Thymus (tissue), 11 donors: ENCODE results near the gene OR7G2. TPM values are rescaled to one million over a fixed set of nuclear protein-coding genes. Genes with fewer than 3 reads are reported as not detected.
"Not testable (repeated sequence)": the region's sequence is repeated elsewhere in the genome, so short reads cannot be mapped to it uniquely, and the experiment has no call there.

Source experiments
- DNase-seq, 9 donors: peaks; one replicate each; pipeline ENCODE4 v3.0.0-alpha.2; 2013; ENCODE audit warnings: low spot score in 9 of 9, low read depth in 6 of 9, missing footprints in 1 of 9
- H3K27ac ChIP-seq, 2 donors: one replicate each; pipeline ENCODE4 v1.5.1; 2013; ENCODE audit warnings: control low read depth in 1 of 2, low read depth in 1 of 2, low read length in 1 of 2, mild to moderate bottlenecking in 1 of 2, moderate library complexity in 1 of 2
- H3K27me3 ChIP-seq, 2 donors: one replicate each; pipeline ENCODE4 v1.5.1; 2013; ENCODE audit warnings: low read length in 1 of 2; ENCODE audit not compliant: control insufficient read depth in 2 of 2, insufficient read depth in 1 of 2
- H3K36me3 ChIP-seq, 2 donors: one replicate each; pipeline ENCODE4 v1.5.1; 2013; ENCODE audit warnings: low read length in 1 of 2, mild to moderate bottlenecking in 1 of 2, moderate library complexity in 1 of 2; ENCODE audit not compliant: control insufficient read depth in 2 of 2, insufficient read depth in 2 of 2
- H3K4me1 ChIP-seq, 2 donors: one replicate each; pipeline ENCODE4 v1.5.1; 2013; ENCODE audit warnings: low read length in 2 of 2; ENCODE audit not compliant: control insufficient read depth in 2 of 2, insufficient read depth in 2 of 2
- H3K4me3 ChIP-seq, 2 donors: one replicate each; pipeline ENCODE4 v1.5.1; 2013; ENCODE audit warnings: low read length in 2 of 2, control low read depth in 1 of 2, mild to moderate bottlenecking in 1 of 2
- H3K9me3 ChIP-seq, 2 donors: one replicate each; pipeline ENCODE4 v1.5.1; 2013; ENCODE audit warnings: low read length in 1 of 2, mild to moderate bottlenecking in 1 of 2; ENCODE audit not compliant: control insufficient read depth in 2 of 2, insufficient read depth in 1 of 2
- WGBS: extraction: QIAGEN DNeasy Blood & Tissue Kit; methylation state at CpG from one replicate; pipeline ENCODE4 v1.1.7; 2013; 5-methylcytosine and 5-hydroxymethylcytosine counted together
- polyA plus RNA-seq: library from polyadenylated mRNA; stranded (reverse); fragments of 200-250 nt; gene quantifications from one replicate; pipeline ENCODE4 v1.2.3, GENCODE V29; 2013
- total RNA-seq: library from RNA; stranded (reverse); fragments of 120-200 nt; gene quantifications from one replicate; pipeline ENCODE4 v1.2.4, GENCODE V29; 2013
- donor health status: healthy.

OR7G2 gene
- total and polyA plus RNA-seq, 2 donors: 0.02 TPM; not detected in 1

DNA sequence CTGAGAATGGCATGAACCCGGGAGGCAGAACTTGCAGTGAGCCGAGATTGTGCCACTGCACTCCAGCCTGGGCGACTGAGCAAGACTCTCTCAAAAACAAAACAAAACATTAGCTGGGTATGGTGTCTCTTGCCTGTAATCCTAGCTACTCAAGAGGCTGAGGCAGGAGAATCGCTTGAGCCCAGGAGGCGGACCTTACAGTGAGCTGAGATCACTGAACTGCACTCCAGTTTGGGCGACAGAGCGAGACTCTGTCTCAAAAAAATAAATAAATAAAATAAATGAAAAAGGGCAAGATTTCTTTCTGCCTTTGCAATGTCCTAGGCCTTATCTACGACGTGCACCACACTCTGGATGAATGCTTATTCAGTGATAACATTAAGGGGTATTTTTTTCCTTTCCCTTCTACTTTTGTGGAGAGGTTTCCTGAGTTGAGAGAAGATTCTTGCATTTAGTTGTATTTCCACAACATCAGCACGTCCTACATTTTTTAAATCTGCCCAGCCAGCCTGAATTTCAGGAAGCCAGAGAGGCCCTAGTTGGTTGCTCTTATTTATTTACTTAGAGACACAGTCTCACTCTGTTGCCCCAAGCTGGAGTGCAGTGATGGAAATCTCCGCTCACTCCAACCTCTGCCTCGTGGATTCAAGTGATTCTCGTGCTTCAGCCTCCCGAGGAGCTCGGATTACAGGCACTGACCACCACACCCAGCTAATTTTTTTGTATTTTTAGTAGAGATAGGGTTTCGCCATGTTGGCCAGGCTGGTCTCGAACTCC is 46.5 kb downstream of the OR7G2 start:
- no peak for DNase-seq
- Histone ChIP-seq H3K4me1 (no peaks in the 10 kb centered on the region), H3K9me3 (no peaks in the 10 kb centered on the region), H3K27ac (no peak overlapping the region), H3K36me3 (no peaks in the 10 kb centered on the region), H3K4me3 (no peak overlapping the region), H3K27me3 (no peaks in the 10 kb centered on the region)
- 79% methylated on average over 17 of the region's 17 CpGs for WGBS

DNA sequence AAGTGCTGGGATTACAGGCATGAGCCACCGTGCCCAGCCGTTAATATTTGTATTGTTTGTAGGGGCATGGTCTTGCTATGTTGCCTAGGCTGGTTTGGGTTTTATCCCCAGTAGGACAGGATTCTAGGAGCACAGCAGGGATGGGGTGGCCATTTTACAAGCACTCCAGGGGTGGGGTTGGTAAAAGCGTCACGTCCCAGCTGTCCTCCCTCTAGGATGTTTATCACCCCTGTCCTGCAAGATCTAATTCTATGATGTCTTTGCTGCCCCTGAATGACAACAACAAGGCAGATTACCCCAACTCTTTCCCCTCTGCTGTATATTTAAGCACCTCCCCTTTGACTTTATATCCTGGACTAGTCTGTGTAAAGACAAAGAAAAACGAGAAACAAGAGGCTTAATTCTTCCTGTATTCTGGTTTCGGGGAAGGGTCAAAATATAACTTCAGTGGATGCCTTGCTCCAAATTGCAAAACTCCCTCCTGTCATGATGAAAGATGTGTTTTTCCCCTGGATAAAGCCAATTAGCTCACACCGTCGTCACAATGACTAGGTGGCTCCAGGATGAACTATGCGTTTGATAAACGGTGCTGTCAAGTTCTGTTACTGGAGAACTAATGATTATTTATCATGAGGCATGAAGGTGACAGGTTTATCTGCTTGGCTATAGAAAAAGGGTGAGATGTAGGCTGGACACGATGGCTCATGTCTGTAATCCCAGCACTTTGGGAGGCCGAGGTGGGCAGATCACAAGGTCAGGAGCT is 48.2 kb downstream of the OR7G2 start:
- no peaks in the 10 kb centered on the region for H3K36me3 ChIP-seq
- no peak overlapping the region for H3K4me3 ChIP-seq
- no peak for DNase-seq
- H3K27ac ChIP-seq: peak overlapping the region in 1 of 2 donors; percentile 31
- no peaks in the 10 kb centered on the region for H3K9me3 ChIP-seq
- no peaks in the 10 kb centered on the region for H3K4me1 ChIP-seq
- no peaks in the 10 kb centered on the region for H3K27me3 ChIP-seq
- WGBS: 86% methylated on average over 12 of the region's 12 CpGs

DNA sequence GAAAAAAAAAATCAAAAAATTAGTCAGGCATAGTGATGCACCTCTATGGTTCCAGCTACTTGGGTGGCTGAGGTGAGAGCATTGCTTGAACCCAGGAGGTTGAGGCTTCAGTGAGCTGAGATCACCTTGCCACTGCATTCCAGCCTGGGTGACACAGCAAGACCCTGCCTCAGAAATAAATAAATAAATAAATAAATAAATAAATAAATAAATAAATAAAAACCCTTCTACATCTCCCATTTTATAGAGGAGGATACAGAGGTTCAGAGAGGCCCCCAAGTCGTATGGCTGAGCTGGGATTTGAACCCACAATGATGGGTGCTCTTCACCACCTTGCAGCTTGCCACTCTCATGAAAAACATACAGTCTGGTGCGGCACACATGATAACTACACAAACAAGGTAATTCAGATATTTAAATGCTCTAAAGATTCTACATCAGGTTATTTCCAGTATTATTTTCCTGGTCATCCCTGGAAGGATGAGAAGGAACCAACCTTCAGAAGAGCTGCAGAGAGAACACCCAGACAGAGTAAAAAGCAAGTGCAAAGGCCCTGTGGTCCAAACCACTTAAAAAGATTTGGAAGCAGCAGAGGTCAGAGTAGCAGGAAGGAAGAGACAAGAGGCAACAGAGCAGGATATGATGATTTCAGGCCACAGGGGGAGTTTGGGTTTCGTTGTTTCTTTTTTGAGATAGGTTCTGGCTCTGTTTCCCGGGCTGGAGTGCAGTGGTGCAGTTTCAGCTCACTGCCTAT is 49.6 kb downstream of the OR7G2 start:
- Histone ChIP-seq H3K4me1 (no peaks in the 10 kb centered on the region), H3K27ac (no peak overlapping the region), H3K9me3 (no peaks in the 10 kb centered on the region), H3K36me3 (no peaks in the 10 kb centered on the region), H3K27me3 (no peaks in the 10 kb centered on the region), H3K4me3 (no peak overlapping the region)
- WGBS: 87% methylated on average over 4 of the region's 4 CpGs
- DNase-seq: no peak

DNA sequence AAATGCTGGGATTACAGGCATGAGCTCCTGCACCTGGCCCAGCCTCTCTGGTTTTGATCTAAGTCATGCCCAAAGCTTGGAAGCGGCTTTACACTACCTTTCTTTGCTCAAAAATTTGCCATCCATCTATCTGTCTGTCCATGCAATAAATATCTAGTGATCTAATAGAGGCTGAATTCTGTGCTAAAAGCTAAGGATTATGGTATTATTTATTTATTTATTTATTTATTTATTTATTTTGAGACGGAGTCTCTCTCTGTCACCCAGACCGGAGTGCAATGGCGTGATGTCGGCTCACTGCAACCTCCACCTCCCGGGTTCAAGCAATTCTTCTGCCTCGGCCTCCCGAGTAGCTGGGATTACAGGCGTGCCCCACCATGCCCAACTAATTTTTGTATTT is 51.1 kb downstream of the OR7G2 start:
- DNase-seq: not testable (repeated sequence)

DNA sequence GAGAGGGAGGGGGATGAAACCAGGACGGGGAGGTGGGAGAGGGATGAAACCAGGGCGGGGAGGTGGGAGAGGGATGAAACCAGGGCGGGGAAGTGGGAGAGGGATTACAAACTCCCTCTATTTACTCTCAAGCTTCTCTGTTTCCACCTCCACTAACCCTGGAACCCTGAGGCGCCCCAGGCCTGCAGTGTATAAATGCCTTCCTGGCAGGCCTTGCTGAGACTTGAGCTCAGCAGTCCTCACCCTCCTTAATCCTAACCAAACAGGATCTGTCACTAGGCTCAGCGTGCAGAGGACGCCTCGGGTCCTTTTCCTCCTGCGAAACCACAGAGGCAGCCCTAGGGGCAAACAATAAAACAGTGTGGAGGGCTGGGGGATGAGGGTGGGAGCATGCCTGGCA is 52.5 kb downstream of the OR7G2 start:
- Histone ChIP-seq H3K4me3 (no peak overlapping the region), H3K27ac (no peak overlapping the region), H3K27me3 (no peaks in the 10 kb centered on the region), H3K9me3 (no peaks in the 10 kb centered on the region), H3K4me1 (no peaks in the 10 kb centered on the region), H3K36me3 (no peaks in the 10 kb centered on the region)
- WGBS: 44% methylated on average over 8 of the region's 8 CpGs
- no peak for DNase-seq

More for the DNA sequence above, 51.1 kb downstream of the OR7G2 start:
- H3K4me1 ChIP-seq, H3K9me3 ChIP-seq, H3K4me3 ChIP-seq, H3K27ac ChIP-seq, H3K36me3 ChIP-seq, H3K27me3 ChIP-seq: not testable (repeated sequence)
- 98% methylated on average over 9 of the region's 9 CpGs for WGBS

DNA sequence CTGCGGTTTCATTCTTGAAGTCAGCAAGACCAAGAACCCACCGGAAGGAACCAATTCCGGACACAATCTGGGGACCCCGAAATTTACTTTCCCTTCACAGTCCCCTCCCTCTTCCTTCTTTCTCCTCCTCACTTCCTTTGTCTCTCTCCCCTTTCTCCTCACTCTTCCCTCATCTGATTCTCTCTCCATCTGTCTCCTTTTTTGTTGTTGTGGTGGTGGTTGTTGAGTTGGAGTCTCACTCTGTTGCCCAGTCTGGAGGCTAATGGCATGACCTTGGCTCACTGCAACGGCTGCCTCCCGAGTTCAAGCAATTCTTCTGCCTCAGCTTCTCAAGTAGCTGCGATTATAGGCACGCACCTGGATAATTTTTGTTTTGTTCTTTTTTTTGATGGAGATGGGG is 53.1 kb downstream of the OR7G2 start:
- H3K4me3 ChIP-seq: no peak overlapping the region
- H3K36me3 ChIP-seq: no peaks in the 10 kb centered on the region
- no peak overlapping the region for H3K27ac ChIP-seq
- H3K4me1 ChIP-seq: no peaks in the 10 kb centered on the region
- no peak for DNase-seq
- H3K27me3 ChIP-seq: no peaks in the 10 kb centered on the region
- WGBS: 94% methylated on average over 8 of the region's 8 CpGs
- no peaks in the 10 kb centered on the region for H3K9me3 ChIP-seq

DNA sequence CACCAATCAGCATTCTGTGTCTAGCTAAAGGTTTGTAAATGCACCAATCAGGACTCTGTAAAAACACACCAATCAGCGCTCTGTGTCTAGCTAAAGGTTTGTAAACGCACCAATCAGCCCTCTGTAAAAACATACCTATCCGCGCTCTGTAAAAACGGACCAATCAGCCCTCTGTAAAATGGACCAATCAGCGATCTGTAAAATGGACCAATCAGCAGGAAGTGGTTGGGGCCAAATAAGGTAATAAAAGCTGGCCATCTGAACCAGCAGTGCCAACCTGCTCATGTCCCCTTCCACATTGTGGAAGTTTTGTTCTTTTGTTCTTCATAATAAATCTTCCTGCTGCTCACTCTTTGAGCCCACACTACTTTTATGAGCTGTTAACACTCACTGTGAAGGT is 53.6 kb downstream of the OR7G2 start:
- not testable (repeated sequence) for DNase-seq, H3K4me1 ChIP-seq, H3K27ac ChIP-seq, H3K4me3 ChIP-seq, H3K27me3 ChIP-seq, H3K36me3 ChIP-seq, H3K9me3 ChIP-seq
- WGBS: 98% methylated on average over 6 of the region's 6 CpGs

DNA sequence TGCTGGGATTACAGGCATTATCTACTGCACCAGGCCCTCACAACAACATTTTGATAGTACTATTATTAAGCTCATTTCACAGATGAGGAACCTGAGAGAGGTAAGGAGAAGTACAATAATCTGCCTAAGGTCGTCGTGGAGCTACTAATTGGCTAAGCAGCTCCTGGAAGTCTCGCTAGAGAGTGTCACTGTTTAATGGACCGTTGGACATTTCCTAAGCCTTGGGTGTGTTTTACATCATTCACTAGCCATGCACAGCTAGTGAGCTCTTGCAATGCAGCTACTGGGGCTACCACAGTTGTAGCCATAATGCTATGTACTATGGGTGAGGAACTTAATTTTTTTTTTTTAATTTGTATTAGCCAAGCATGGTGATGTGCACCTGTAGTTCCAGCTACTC is 54.4 kb downstream of the OR7G2 start:
- WGBS: 97% methylated on average over 4 of the region's 4 CpGs
- no peak for DNase-seq
- Histone ChIP-seq H3K4me3 (no peak overlapping the region), H3K27me3 (no peaks in the 10 kb centered on the region), H3K4me1 (no peaks in the 10 kb centered on the region), H3K27ac (no peak overlapping the region), H3K9me3 (no peaks in the 10 kb centered on the region), H3K36me3 (no peaks in the 10 kb centered on the region)
